GM12874 (cell line): ENCODE results near the gene OSBPL2.

ENCODE experiments used
- TF ChIP-seq, protein P1 (sequence below): IDR thresholded peaks from 2 replicates; pipeline ENCODE4 v1.5.1; 2011; ENCODE audit warnings: low read depth, mild to moderate bottlenecking, control low read depth, low read length, moderate library complexity; ENCODE audit not compliant: insufficient read depth

The OSBPL2 gene

DNA sequence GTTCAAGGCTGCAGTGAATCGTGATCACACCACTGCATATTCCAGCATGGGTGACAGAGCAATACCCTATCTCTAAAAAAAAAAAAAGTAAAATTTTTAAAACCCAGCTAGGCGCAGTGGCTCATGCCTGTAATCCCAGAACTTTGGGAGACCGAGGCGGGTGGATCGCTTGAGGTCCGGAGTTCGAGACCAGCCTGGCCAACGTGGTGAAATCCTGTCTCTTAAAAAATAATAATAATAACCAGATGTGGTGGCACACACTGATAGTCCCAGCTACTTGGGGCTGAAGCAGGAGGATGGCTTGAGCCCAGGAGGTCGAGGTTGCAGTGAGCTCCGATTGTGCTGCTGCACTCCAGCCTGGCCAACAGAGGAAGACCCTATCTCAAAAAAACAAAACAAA, 42.0 kb upstream of the OSBPL2 start:
- TF ChIP-seq, protein P1, sequence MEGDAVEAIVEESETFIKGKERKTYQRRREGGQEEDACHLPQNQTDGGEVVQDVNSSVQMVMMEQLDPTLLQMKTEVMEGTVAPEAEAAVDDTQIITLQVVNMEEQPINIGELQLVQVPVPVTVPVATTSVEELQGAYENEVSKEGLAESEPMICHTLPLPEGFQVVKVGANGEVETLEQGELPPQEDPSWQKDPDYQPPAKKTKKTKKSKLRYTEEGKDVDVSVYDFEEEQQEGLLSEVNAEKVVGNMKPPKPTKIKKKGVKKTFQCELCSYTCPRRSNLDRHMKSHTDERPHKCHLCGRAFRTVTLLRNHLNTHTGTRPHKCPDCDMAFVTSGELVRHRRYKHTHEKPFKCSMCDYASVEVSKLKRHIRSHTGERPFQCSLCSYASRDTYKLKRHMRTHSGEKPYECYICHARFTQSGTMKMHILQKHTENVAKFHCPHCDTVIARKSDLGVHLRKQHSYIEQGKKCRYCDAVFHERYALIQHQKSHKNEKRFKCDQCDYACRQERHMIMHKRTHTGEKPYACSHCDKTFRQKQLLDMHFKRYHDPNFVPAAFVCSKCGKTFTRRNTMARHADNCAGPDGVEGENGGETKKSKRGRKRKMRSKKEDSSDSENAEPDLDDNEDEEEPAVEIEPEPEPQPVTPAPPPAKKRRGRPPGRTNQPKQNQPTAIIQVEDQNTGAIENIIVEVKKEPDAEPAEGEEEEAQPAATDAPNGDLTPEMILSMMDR, result no peak

DNA sequence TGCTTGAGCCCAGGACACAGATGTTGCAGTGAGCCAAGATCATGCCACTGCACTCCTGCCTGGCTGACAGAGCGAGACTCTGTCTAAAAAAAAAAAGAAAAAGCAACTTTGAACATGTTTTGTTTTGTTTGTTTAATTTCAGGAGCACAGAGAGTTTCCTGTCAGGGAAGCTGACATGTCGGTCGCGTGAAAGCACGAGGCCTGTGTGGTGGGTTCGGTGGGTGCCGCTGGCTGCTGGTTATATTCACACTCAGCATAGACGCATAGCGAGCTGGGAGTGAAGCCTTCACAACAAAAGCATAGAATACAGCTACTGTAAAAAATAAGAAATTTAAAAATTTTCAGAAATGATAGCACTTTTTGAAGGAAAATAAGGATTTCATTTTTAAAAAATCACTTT, 41.0 kb upstream of the OSBPL2 start:
- TF ChIP-seq, protein P1, result no peak

DNA sequence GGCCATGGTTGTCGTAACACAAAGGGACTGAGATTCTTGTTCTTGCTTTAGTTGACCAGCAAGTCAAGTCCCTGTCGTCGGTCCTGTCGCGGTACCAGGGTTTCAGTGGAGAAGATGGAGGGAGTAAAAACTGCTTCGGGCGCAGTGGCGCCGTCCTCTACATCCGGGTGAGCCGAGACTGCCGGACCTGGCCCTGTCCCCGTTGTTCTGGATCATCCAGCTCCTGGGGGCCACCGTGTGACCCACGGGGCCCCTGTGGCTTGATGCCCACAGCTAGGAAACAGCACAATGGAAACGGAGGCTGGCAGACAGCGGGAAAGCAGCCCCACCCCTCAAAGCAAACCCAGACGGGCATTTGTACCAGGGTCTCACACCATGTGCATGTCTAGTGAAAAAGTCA, 40.5 kb upstream of the OSBPL2 start:
- TF ChIP-seq, protein P1, result no peak

DNA sequence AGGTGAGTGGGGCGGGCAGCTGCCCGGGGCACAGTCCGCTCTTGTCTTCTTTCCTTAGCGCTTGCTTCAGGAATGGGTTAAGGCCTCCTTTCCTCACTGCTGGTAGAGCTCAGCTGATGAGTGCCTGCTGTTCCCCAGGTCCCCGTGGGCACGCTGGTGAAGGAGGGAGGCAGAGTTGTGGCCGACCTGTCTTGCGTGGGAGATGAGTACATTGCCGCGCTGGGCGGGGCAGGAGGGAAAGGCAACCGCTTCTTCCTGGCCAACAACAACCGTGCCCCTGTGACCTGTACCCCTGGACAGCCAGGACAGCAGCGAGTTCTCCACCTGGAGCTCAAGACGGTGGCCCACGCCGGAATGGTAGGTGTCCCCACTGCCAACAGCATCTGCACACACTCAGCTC, 39.8 kb upstream of the OSBPL2 start:
- TF ChIP-seq, protein P1, result no peak

DNA sequence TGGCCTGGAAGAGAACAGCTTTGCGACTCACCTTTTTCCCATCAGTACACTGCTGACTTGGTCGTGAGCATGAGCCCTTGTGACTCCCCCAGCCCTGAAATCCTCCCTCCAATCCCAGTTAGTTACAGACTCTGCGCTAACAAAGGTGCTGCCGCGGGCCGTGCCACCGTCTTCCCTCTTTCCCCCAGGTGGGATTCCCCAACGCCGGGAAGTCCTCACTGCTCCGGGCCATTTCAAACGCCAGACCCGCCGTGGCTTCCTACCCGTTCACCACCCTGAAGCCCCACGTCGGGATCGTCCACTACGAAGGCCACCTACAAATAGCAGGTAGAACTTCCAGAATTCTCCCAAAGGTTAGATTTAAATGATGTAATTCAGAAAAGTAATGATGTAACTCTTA, 39.4 kb upstream of the OSBPL2 start:
- TF ChIP-seq, protein P1, result no peak

DNA sequence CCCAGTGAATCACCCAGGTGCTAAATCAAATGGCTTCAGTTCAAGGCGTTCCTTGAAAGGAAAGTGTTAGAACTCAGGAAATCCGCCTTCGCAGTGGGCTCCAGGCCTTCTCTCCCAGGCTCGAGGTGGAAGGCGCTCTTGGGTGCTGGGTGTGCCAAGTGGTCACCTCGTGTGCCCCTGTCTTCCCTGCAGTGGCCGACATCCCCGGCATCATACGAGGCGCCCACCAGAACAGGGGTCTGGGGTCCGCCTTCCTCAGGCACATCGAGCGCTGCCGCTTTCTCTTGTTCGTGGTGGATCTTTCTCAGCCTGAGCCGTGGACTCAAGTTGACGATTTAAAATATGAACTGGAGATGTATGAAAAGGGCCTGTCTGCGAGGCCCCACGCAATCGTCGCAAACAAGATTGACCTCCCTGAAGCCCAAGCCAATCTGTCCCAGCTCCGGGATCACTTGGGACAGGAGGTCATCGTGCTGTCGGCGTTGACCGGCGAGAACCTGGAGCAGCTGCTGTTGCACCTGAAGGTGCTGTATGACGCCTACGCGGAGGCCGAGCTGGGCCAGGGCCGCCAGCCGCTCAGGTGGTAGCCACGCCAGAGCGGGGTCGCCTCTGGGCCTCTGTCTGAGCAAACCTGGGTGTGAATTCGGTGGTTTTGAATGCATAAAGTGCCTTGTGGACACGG, 37.7 kb upstream of the OSBPL2 start:
- TF ChIP-seq, protein P1, result no peak

DNA sequence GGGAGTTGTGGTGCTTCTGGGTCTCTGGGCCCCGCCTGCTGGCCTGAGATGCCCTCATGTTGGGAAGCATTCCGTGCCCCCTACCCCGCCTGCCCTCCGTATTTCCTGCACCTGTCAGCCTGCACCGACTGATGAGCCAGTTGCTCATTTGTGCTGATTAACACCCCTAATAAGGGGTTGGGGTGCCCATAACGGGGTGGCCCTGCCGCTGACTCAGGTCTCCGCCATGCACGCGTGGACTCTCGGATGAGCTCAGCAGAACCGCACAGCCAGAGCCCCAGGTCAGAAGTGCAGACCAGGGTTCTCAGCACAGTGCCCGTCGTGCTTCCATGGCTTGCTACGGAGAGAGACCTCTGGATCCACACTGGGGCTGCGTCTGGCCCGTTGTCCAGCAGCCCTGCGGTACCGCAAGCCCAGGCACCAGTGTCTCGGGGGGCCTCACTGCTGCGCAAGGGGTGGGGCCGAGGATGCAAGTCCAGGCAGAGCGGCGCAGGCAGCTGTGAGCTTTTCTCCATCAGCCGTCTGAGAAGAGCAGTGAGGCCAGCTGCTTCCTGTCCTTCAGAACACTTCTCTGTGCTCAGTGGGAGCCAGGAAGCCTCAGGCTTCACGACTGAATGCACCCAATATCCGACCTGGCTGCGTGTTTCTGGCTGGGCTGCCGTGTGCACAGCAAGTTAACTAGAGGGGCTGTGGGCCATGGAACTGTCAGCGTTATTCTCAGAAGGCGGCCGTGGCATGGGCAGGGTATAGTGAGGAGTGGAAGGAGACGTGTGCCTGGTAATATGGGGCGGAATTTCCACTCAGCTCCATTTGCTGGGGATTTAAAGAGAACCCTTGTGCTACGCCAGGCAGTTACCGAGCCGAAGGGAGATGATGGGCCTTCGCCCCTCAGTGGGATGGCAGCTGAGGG, 36.9 kb upstream of the OSBPL2 start:
- TF ChIP-seq, protein P1, result no peak
